Heart right ventricle (tissue), 16 donors: ENCODE data around the gene CBFA2T3. TPM values are rescaled to one million over a fixed set of nuclear protein-coding genes. Genes with fewer than 3 reads are reported as not detected.

ENCODE experiments used
- ATAC-seq, 8 donors: fragments of 200-7000 bp; cut with Tn5 transposase; one replicate each; pipeline ENCODE4 v1.9.1; 2020; ENCODE audit warnings: mild to moderate bottlenecking in 8 of 8, moderate library complexity in 8 of 8, moderate number of reproducible peaks in 1 of 8
- DNase-seq, 2 donors: peaks; one replicate each; pipeline ENCODE4 v3.0.0-alpha.2; 2020
- H3K27ac ChIP-seq, 10 donors: fragments of 200-600 bp; sonication (generic) in 2 of 10; one replicate each; pipeline versions ENCODE4 v1.5.0 to v1.8.0; 2020 to 2022; ENCODE audit warnings: mild to moderate bottlenecking in 3 of 10
- H3K27me3 ChIP-seq, 7 donors: fragments of 200-600 bp; one replicate each; pipeline ENCODE4 v1.8.0; 2021 to 2022; ENCODE audit warnings: mild to moderate bottlenecking in 2 of 7
- H3K36me3 ChIP-seq, 9 donors: fragments of 200-600 bp; sonication (generic) in 1 of 9; one replicate each; pipeline versions ENCODE4 v1.5.0 to v1.8.0; 2020 to 2022; ENCODE audit warnings: mild to moderate bottlenecking in 2 of 9
- H3K4me1 ChIP-seq, 9 donors: fragments of 200-600 bp; sonication (generic) in 1 of 9; one replicate each; pipeline versions ENCODE4 v1.5.0 to v1.8.0; 2020 to 2022; ENCODE audit warnings: mild to moderate bottlenecking in 4 of 9
- H3K4me3 ChIP-seq, 10 donors: fragments of 200-600 bp; sonication (generic) in 2 of 10; one replicate each; pipeline versions ENCODE4 v1.5.0 to v1.8.0; 2020 to 2022; ENCODE audit warnings: mild to moderate bottlenecking in 7 of 10, moderate library complexity in 2 of 10
- H3K9me3 ChIP-seq, 11 donors: fragments of 200-600 bp in 10 of 11; sonication (generic) in 2 of 11; one replicate each; pipeline versions ENCODE4 v1.5.0 to v1.8.0; 2013 to 2022; ENCODE audit warnings: mild to moderate bottlenecking in 2 of 11, control low read depth in 1 of 11, moderate library complexity in 1 of 11
- CTCF ChIP-seq, 9 donors: fragments of 200-600 bp; sonication (generic) in 2 of 9; IDR thresholded peaks; one replicate each; pipeline versions ENCODE4 v1.5.0 to v1.8.0; 2021 to 2022; ENCODE audit warnings: antibody characterized with exemption in 9 of 9, mild to moderate bottlenecking in 5 of 9, moderate library complexity in 1 of 9
- WGBS, 2 donors: extraction: QIAGEN DNeasy Blood & Tissue Kit; methylation state at CpG; one replicate each; pipeline ENCODE4 v1.1.7; 2013; ENCODE audit warnings: inconsistent platforms in 1 of 2; 5-methylcytosine and 5-hydroxymethylcytosine counted together
- intact Hi-C, 10 donors: fragments of 100-400 bp; cut with DNase I; formaldehyde crosslinking; loops; one replicate each; pipeline versions ENCODE4 v1.11.1 to v1.14.2; 2022
- polyA plus RNA-seq, 2 donors: library from polyadenylated mRNA; stranded (reverse); fragments of 200-250 nt; gene quantifications; one replicate each; pipeline ENCODE4 v1.2.3, GENCODE V29; 2013
- total RNA-seq, 10 donors: library from RNA; stranded (reverse); fragmentation: NEBNext Ultra II Directional in 3 of 10; extraction: Animal tissue kit (Norgen Biotek cat#: 25700) in 3 of 10; gene quantifications; one replicate each; pipeline versions ENCODE4 v1.2.1 to v1.2.4, GENCODE V29; 2021 to 2023
- donor health status: Arrhythmogenic right ventricular cardiomyopathy.
- donor health status: ischemic (EF 13 %, LVEDD 7.1; RV severe dilation, severe dysfunction).
- donor health status: healthy with polysubstance abuse.
- donor health status: DM: no; HTN: yes; CAD: no.
- donor health status: DM: no; HTN: no; CAD: no.
- donor health status: ischemic (EF 25% LVEDD 6.9; RV normal size, moderate dysfunction).
- donor health status: ischemic (EF 25% LVEDD 5.7; RV mildly dilated, moderate dysfunction).
- donor health status: healthy.
- donor health status: DM: yes; HTN: yes; CAD: no.
- donor health status: Ischemic cardiomyopathy.
- donor health status: ischemic (EF 35%, LVEDD 5.7; RV mildly dilated, moderate dysfunction).
- donor health status: nonischemic (EF 11% LVEDD 7.7; RV severe dilation, severe dysfunction).
- donor health status: DM: yes; HTN: yes; CAD: no.
- donor health status: PGD.
- donor health status: ischemic (EF 29% LVEDD 5.4; RV normal size, mild dysfunction).
- donor health status: nonischemic (EF 23%, LVEDD 6.1; RV moderate dilation, normal function).

Gene CBFA2T3
- total and polyA plus RNA-seq, 12 donors = 3.1 to 17.6 (median 6.1) TPM

- Histone ChIP-seq H3K4me3 (peak overlapping the region; percentile 56 to 85 (median 77)), H3K9me3 (no peaks in the 10 kb centered on the region), H3K36me3 (no peaks in the 10 kb centered on the region), H3K4me1 (peaks cover 25 to 68% (median 48%) of the 10 kb centered on the region in 9 donors), H3K27me3 (peaks cover 0 to 43% (median 10%) of the 10 kb centered on the region in 7 donors), H3K27ac (peak overlapping the region; percentile 80 to 95 (median 90))
- peak; percentile 60 to 74 for DNase-seq
- intact Hi-C loops = loop anchor here in 6 of 10 donors (1.0 to 5.0 kb wide), 7 partner anchors 17 to 122 kb away; no protein-coding TSS in a partner anchor
- WGBS, 2 donors = 22 to 43% methylated on average over 33 to 34 of the region's 34 CpGs
- TF ChIP-seq CTCF (IDR thresholded peaks at IDR 0.05) = no peak
- peak; percentile 12 to 64 (median 52) for ATAC-seq
These were observed 37.6 kb downstream of the CBFA2T3 start for GRCh38 chr16:88939245-88939971.

GRCh38 chr16:88938777-88939244, 38.2 kb downstream of the CBFA2T3 start:
- H3K27ac ChIP-seq = peak overlapping the region; percentile 80 to 95 (median 90)
- peak overlapping the region in 9 of 10 donors; percentile 65 to 85 (median 78) for H3K4me3 ChIP-seq
- peaks cover 25 to 68% (median 48%) of the 10 kb centered on the region in 9 donors for H3K4me1 ChIP-seq
- WGBS, 2 donors = 43 to 56% methylated on average over 15 of the region's 15 CpGs
- no peaks in the 10 kb centered on the region for H3K9me3 ChIP-seq
- DNase-seq = peak in 1 of 2 donors; percentile 12
- H3K27me3 ChIP-seq = peaks cover 0 to 43% (median 10%) of the 10 kb centered on the region in 7 donors
- no peak for TF ChIP-seq CTCF (IDR thresholded peaks at IDR 0.05)
- intact Hi-C loops = loop anchor here in 6 of 10 donors (1.0 to 5.0 kb wide), 7 partner anchors 17 to 122 kb away; no protein-coding TSS in a partner anchor
- no peaks in the 10 kb centered on the region for H3K36me3 ChIP-seq
- no peak for ATAC-seq

- 83 to 86% methylated on average over 32 of the region's 32 CpGs for WGBS, 2 donors
- Histone ChIP-seq H3K9me3 (no peaks in the 10 kb centered on the region), H3K27ac (peak overlapping the region; percentile 80 to 95 (median 90)), H3K4me3 (peak overlapping the region in 9 of 10 donors; percentile 65 to 85 (median 78)), H3K4me1 (peaks cover 25 to 68% (median 48%) of the 10 kb centered on the region in 9 donors), H3K36me3 (no peaks in the 10 kb centered on the region), H3K27me3 (peaks cover 0 to 41% (median 10%) of the 10 kb centered on the region in 7 donors)
- peak in 1 of 2 donors; percentile 21 for DNase-seq
- intact Hi-C loops = loop anchor here in 5 of 10 donors (2.0 to 5.0 kb wide), 5 partner anchors 17 to 121 kb away; no protein-coding TSS in a partner anchor
- TF ChIP-seq CTCF (IDR thresholded peaks at IDR 0.05) = no peak
- no peak for ATAC-seq
These were observed 38.8 kb downstream of the CBFA2T3 start for GRCh38 chr16:88938119-88938776.

GRCh38 chr16:88937206-88937621, 39.8 kb downstream of the CBFA2T3 start:
- H3K4me3 ChIP-seq = peak overlapping the region in 8 of 10 donors; percentile 11 to 34 (median 26)
- peak overlapping the region; percentile 59 to 95 (median 90) for H3K27ac ChIP-seq
- DNase-seq = peak in 1 of 2 donors; percentile 12
- H3K27me3 ChIP-seq = peaks cover 0 to 30% (median 9%) of the 10 kb centered on the region in 7 donors
- no peak for TF ChIP-seq CTCF (IDR thresholded peaks at IDR 0.05)
- 75 to 77% methylated on average over 19 of the region's 19 CpGs for WGBS, 2 donors
- intact Hi-C loops = loop anchor here in 3 of 10 donors (5.0 kb wide), 3 partner anchors 45 to 120 kb away; no protein-coding TSS in a partner anchor
- no peaks in the 10 kb centered on the region for H3K9me3 ChIP-seq
- no peaks in the 10 kb centered on the region for H3K36me3 ChIP-seq
- H3K4me1 ChIP-seq = peaks cover 25 to 68% (median 47%) of the 10 kb centered on the region in 9 donors
- ATAC-seq = peak in 1 of 8 donors; percentile 1
